Spleen (tissue), 11 donors: ENCODE data around the gene CLCN7. TPM values are rescaled to one million over a fixed set of nuclear protein-coding genes. Genes with fewer than 3 reads are reported as not detected.

Source experiments
- DNase-seq: peaks from one replicate; pipeline ENCODE4 v3.0.0-alpha.2; 2020
- H3K27ac ChIP-seq, 8 donors: fragments of 200-600 bp; sonication (generic) in 7 of 8; 1 replicate in 4 of 8; 2 replicates in 4 of 8; pipeline versions ENCODE4 v1.5.0 to v1.8.0; 2016 to 2021; ENCODE audit warnings: inconsistent platforms in 4 of 8, mild to moderate bottlenecking in 4 of 8, moderate library complexity in 1 of 8
- H3K27me3 ChIP-seq, 7 donors: fragments of 200-600 bp; sonication (generic) in 6 of 7; replicated peaks in 1 of 7; 1 replicate in 4 of 7; 2 replicates in 3 of 7; pipeline versions ENCODE4 v1.5.0 to v1.8.0; 2016 to 2021; ENCODE audit warnings: inconsistent platforms in 3 of 7, mild to moderate bottlenecking in 1 of 7
- H3K36me3 ChIP-seq, 6 donors: fragments of 200-600 bp; sonication (generic) in 5 of 6; 1 replicate in 4 of 6; 2 replicates in 2 of 6; pipeline versions ENCODE4 v1.5.0 to v1.8.0; 2016 to 2021; ENCODE audit warnings: inconsistent platforms in 2 of 6
- H3K4me1 ChIP-seq, 6 donors: fragments of 200-600 bp; sonication (generic) in 5 of 6; 1 replicate in 3 of 6; 2 replicates in 3 of 6; pipeline versions ENCODE4 v1.5.0 to v1.8.0; 2016 to 2021; ENCODE audit warnings: inconsistent platforms in 3 of 6
- H3K4me3 ChIP-seq, 8 donors: fragments of 200-600 bp; sonication (generic) in 7 of 8; 1 replicate in 4 of 8; 2 replicates in 4 of 8; pipeline versions ENCODE4 v1.5.0 to v1.8.0; 2016 to 2021; ENCODE audit warnings: inconsistent platforms in 4 of 8, mild to moderate bottlenecking in 4 of 8, moderate library complexity in 2 of 8
- H3K9me3 ChIP-seq, 8 donors: fragments of 200-600 bp; sonication (generic) in 7 of 8; 1 replicate in 4 of 8; 2 replicates in 4 of 8; pipeline versions ENCODE4 v1.5.0 to v1.8.0; 2016 to 2021; ENCODE audit warnings: inconsistent platforms in 4 of 8
- CTCF ChIP-seq, 11 experiments: fragments of 200-600 bp in 7 of 11; fragments of 450-650 bp in 4 of 11; sonication (generic) in 4 of 11; IDR thresholded peaks in 8 of 11; conservative IDR thresholded peaks in 3 of 11; 1 replicate in 7 of 11; 2 replicates in 4 of 11; pipeline versions ENCODE4 v1.4.0 to v1.8.0; 2016 to 2021; ENCODE audit warnings: antibody characterized with exemption in 11 of 11, inconsistent platforms in 4 of 11, mild to moderate bottlenecking in 1 of 11
- POLR2A ChIP-seq, 3 donors: fragments of 450-650 bp; IDR thresholded peaks; one replicate each; pipeline ENCODE4 v1.5.1; 2017; ENCODE audit warnings: antibody characterized with exemption in 3 of 3, mild to moderate bottlenecking in 1 of 3
- POLR2AphosphoS5 ChIP-seq, 3 donors: sonication (generic); formaldehyde crosslinking; IDR thresholded peaks; one replicate each; pipeline ENCODE4 v1.5.1; 2017; ENCODE audit warnings: antibody characterized with exemption in 3 of 3
- whole genome bisulfite sequencing, 5 donors: extraction: QIAGEN DNeasy Blood & Tissue Kit in 3 of 5; methylation state at CpG; one replicate each; pipeline versions ENCODE4 v1.1.5 to v1.1.7; 2013 to 2018; 5-methylcytosine and 5-hydroxymethylcytosine counted together
- intact Hi-C: fragments of 100-400 bp; cut with DNase I; formaldehyde crosslinking; loops from one replicate; pipeline ENCODE4 v1.15.0; 2023; ENCODE audit warnings: low total_unique reads
- polyA plus RNA-seq, 3 donors: library from polyadenylated mRNA; stranded (reverse); fragments of 200-250 nt; gene quantifications; one replicate each; pipeline ENCODE4 v1.2.1, GENCODE V29; 2013
- total RNA-seq, 7 donors: library from RNA; depleted of rRNA in 3 of 7; stranded (reverse); fragments of >200 nt in 3 of 7; fragmentation: NEBNext Ultra II Directional in 4 of 7; extraction: Animal tissue kit (Norgen Biotek cat#: 25700) in 4 of 7; gene quantifications; one replicate each; pipeline versions ENCODE4 v1.1.0 to v1.2.1, GENCODE V29; 2016 to 2021
- donor health status: healthy with polysubstance abuse.
- donor health status: DM: no; HTN: no; CAD: no; lungs with moderate emphysema.
- donor health status: DM: no; HTN: no; CAD: no.
- donor health status: Bipolar disorder and iron deficiency.
- donor health status: healthy.
- donor health status: DM: no; HTN: no; CAD: no.
- donor health status: DM: yes; HTN: yes; CAD: no.

CLCN7 gene
- total and polyA plus RNA-seq, 10 donors = 43.2 to 146 (median 115) TPM

GRCh38 chr16:1498899-1499676, 24.3 kb upstream of the CLCN7 start:
- peaks cover 6 to 23% (median 15%) of the 10 kb centered on the region in 6 donors for H3K4me1 ChIP-seq
- WGBS, 5 donors = 94 to 97% (median 95%) methylated on average over 26 to 35 of the region's 35 CpGs
- no peak for TF ChIP-seq POLR2AphosphoS5 (IDR thresholded peaks at IDR 0.05)
- TF ChIP-seq POLR2A (IDR thresholded peaks at IDR 0.05) = no peak
- TF ChIP-seq CTCF (IDR thresholded peaks at IDR 0.05 in 8 of 11, conservative IDR thresholded peaks at IDR 0.05 in 3 of 11) = no peak
- H3K9me3 ChIP-seq = no peaks in the 10 kb centered on the region
- H3K4me3 ChIP-seq = no peak overlapping the region
- H3K27ac ChIP-seq = no peak overlapping the region
- H3K27me3 ChIP-seq = no peaks in the 10 kb centered on the region
- peaks cover 10 to 99% (median 93%) of the 10 kb centered on the region in 6 donors for H3K36me3 ChIP-seq
- peak; percentile 56 for DNase-seq
- intact Hi-C loops = no loop called here

- 89 to 94% (median 92%) methylated on average over 9 to 21 of the region's 21 CpGs for WGBS, 5 donors
- Histone ChIP-seq H3K4me3 (no peak overlapping the region), H3K9me3 (no peaks in the 10 kb centered on the region), H3K36me3 (peaks cover 4 to 79% (median 73%) of the 10 kb centered on the region in 6 donors), H3K27ac (no peak overlapping the region), H3K27me3 (no peaks in the 10 kb centered on the region), H3K4me1 (peaks cover 15 to 39% (median 29%) of the 10 kb centered on the region in 6 donors)
- no peak for TF ChIP-seq POLR2A (IDR thresholded peaks at IDR 0.05)
- peak in 1 of 3 donors; percentile 10 for TF ChIP-seq POLR2AphosphoS5 (IDR thresholded peaks at IDR 0.05)
- intact Hi-C loops = no loop called here
- peak; percentile 72 for DNase-seq
These were observed 22.3 kb upstream of the CLCN7 start for GRCh38 chr16:1497014-1497598.

- no peak overlapping the region for H3K4me3 ChIP-seq
These were observed 21.6 kb upstream of the CLCN7 start for GRCh38 chr16:1496464-1496863.

GRCh38 chr16:1495889-1496262, 21.0 kb upstream of the CLCN7 start:
- no peak for DNase-seq
- 91 to 95% (median 95%) methylated on average over 15 to 25 of the region's 25 CpGs for WGBS, 5 donors
- intact Hi-C loops = no loop called here
- Histone ChIP-seq H3K9me3 (no peaks in the 10 kb centered on the region), H3K4me3 (no peak overlapping the region), H3K36me3 (peaks cover 4 to 67% (median 61%) of the 10 kb centered on the region in 6 donors), H3K27ac (no peak overlapping the region), H3K4me1 (peaks cover 15 to 42% (median 29%) of the 10 kb centered on the region in 6 donors), H3K27me3 (no peaks in the 10 kb centered on the region)
- TF ChIP-seq CTCF (IDR thresholded peaks at IDR 0.05 in 8 of 11, conservative IDR thresholded peaks at IDR 0.05 in 3 of 11) (no peak), POLR2AphosphoS5 (IDR thresholded peaks at IDR 0.05) (no peak), POLR2A (IDR thresholded peaks at IDR 0.05) (no peak)

More at GRCh38 chr16:1496464-1496863, 21.6 kb upstream of the CLCN7 start:
- Histone ChIP-seq H3K27ac (no peak overlapping the region), H3K9me3 (no peaks in the 10 kb centered on the region), H3K4me1 (peaks cover 15 to 42% (median 29%) of the 10 kb centered on the region in 6 donors), H3K27me3 (no peaks in the 10 kb centered on the region), H3K36me3 (peaks cover 4 to 72% (median 67%) of the 10 kb centered on the region in 6 donors)
- intact Hi-C loops = no loop called here
- no peak for TF ChIP-seq CTCF (IDR thresholded peaks at IDR 0.05 in 8 of 11, conservative IDR thresholded peaks at IDR 0.05 in 3 of 11)
- no peak for TF ChIP-seq POLR2AphosphoS5 (IDR thresholded peaks at IDR 0.05)
- TF ChIP-seq POLR2A (IDR thresholded peaks at IDR 0.05) = no peak
- WGBS, 5 donors = 89 to 97% (median 94%) methylated on average over 20 to 25 of the region's 25 CpGs
- no peak for DNase-seq
